AML-193 (cell line): ENCODE results near the gene CD7.

ENCODE experiments used
- DNase-seq, 2 experiments: peaks; one replicate each; lab custom pipeline; 2025; lab: John Stamatoyannopoulos, UW

CD7 gene

GRCh38 chr17:82314727-82315605 lies 2.4 kb downstream of the CD7 start:
- peak in 1 of 2 experiments; percentile 25 for DNase-seq

DNA sequence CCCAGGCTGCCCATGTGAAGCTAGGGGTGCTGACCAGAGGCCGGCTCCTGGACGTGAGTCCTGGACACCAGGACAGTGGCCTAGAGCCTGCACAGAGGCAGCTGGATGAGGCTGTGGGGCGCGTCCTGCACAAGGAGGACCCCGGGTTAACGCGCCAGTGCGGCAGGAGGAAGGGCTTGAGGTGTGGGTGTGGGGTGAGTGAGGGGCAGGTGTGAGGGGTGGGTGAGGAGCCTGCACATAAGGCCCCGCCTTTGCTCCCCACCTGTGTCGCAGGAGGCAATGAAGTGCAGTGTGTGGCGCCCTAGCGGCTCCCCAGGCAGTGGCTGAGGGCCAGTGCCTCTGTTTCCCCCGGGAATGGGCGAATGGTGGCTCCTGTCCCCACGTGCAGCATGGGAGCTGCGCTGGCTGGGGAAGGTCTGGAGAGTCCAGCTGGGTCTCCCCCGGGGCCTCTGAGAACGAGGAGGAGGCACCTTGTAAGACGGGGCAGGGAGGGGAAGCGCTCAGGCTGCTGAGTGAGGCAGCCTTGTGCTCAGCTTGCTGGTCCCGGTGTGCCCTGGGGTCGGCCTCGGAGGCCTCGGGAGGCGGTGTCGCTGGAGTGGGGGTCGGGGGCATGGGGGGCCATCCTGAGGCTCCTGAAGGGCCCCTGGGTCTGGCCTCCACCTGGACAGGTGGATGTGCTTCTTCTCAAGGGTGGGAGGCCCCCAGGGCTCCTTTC lies 3.2 kb downstream of the CD7 start:
- DNase-seq, result no peak

DNA sequence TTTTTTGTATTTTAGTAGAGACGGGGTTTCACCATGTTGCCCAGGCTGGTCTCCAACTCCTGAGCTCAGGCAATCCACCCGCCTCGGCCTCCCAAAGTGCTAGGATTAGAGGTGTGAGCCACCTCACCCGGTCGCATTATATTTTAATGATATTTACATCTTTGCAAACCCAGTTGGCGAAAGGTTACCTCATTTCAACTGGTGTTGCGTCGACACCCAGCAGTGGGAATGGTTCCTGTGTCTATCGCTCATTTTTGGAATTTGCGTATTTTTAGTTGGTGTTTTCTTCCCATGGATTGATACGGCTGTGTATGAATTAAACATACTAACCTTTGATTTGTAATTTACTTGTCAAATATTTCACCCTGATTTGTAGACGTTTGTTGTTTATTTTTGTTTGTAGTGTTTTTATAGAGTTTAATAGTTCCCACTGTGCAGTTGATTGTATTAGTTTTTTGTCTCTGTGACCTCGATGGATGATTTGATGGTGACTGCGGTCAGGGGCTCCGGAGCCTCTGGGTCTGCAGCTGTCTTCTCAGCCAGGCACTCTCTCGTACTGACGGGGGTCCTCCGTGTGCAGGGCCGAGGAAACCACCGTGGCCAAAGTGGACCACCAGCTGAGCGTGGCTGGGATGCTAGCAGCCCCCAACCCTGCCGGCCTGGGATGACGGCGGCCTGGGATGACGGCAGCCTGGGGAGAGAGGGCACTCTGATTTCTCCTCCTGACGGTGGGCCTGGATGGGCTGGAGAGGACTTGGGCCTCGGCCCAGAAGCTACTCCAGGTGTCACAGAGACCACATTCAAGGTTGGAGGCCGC lies 4.0 kb downstream of the CD7 start:
- no peak for DNase-seq

DNA sequence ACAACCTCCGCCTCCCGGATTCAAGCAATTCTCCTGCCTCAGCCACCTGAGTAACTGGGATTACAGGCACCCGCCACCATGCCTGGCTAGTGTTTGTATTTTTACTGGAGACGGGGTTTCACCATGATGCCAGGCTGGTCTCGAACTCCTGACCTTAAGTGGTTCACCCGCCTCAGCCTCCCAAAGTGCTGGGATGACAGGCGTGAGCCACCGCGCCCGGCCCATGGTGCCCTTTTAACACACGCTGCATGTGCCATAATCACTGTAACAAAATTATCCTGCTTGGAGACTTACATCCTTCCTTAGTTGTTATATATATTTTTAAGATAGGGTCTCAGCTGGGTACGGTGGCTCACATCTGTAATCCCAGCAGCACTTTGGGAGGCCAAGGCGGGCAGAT lies 5.4 kb downstream of the CD7 start:
- DNase-seq, result no peak

DNA sequence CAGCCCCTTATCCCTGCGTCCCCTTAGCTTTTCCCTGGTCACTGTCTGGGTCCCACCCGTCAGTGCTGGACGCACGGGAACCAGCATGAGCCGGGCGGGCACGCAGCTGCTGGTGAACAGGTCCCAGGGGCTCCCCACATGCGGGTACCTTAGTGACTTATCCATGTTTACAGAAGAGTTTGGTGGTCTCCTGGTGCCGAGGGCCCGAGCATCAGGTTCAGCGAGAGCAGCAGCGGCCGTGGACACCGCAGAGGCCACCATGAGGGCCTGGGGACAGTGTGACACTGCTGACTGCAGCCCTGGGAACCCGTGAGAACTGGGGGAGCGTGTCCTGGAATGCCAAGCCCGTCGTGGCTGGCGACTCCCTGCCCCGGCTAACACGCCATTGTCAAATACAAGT lies 6.5 kb downstream of the CD7 start:
- no peak for DNase-seq

- no peak for DNase-seq
Observed at GRCh38 chr17:82309656-82310570, 7.5 kb downstream of the CD7 start.

- no peak for DNase-seq
Observed at GRCh38 chr17:82305727-82306300, 11.6 kb downstream of the CD7 start.

GRCh38 chr17:82304826-82305726 lies 12.3 kb downstream of the CD7 start:
- no peak for DNase-seq

DNA sequence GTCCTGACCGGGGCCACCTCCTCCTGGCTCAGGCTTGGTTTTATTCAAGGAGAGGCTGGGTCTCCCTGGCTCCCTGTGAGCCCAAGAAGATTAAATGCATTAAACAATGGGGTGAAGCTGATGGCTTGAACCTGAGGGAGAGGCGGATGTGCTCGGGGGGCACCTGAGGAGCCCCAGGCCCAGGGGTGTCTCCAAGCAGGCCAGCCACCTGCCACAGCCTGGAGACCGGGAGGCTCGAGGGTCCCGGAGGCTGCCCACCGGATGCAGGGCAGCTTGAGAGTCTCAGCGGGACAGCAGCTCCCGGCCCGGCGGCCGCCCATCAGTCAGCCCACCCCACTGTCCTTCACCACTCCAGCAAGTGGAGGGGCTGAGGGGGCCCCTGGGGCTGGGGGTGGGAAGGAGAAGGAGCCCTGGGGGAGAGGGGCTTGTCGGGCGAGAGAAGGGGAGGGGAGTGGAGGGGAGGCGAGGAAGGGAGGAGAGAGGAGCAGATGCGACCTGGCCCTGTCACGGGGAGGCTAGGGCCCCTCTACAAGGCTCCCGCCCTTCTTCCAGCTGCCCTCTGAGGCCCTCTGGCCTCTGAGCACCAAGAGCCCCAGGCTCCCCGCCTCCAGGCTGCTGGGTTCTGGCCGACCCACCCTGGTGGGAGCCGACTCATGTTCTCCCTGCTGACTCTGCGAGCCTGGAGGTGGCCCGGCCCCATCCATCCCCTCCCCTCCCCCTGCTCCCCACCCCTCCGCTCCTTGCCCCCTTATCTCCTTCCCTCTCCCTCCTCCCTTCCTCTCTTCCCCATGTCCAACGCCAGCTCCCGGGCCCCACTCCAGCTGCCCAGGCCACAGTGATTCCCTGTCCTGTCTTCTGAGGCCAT lies 13.2 kb downstream of the CD7 start:
- DNase-seq, result no peak

- no peak for DNase-seq
Observed at GRCh38 chr17:82302991-82303943, 14.1 kb downstream of the CD7 start.

GRCh38 chr17:82302568-82302963 lies 14.8 kb downstream of the CD7 start:
- DNase-seq, result no peak

- no peak for DNase-seq
Observed at GRCh38 chr17:82301916-82302567, 15.4 kb downstream of the CD7 start.

GRCh38 chr17:82301300-82301915 lies 16.0 kb downstream of the CD7 start:
- no peak for DNase-seq

- DNase-seq, result peak in 1 of 2 experiments; percentile 33
Observed at GRCh38 chr17:82300707-82301270, 16.6 kb downstream of the CD7 start.

- DNase-seq, result no peak
Observed at GRCh38 chr17:82300228-82300627, 17.2 kb downstream of the CD7 start.

GRCh38 chr17:82299452-82299851 lies 18.0 kb downstream of the CD7 start:
- no peak for DNase-seq
